ENCODE measurements around the gene HP.
"Not testable (repeated sequence)": the region's sequence is repeated elsewhere in the genome, so short reads cannot be mapped to it uniquely, and the experiment has no call there.

HP gene, protein sequence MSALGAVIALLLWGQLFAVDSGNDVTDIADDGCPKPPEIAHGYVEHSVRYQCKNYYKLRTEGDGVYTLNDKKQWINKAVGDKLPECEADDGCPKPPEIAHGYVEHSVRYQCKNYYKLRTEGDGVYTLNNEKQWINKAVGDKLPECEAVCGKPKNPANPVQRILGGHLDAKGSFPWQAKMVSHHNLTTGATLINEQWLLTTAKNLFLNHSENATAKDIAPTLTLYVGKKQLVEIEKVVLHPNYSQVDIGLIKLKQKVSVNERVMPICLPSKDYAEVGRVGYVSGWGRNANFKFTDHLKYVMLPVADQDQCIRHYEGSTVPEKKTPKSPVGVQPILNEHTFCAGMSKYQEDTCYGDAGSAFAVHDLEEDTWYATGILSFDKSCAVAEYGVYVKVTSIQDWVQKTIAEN

DNA sequence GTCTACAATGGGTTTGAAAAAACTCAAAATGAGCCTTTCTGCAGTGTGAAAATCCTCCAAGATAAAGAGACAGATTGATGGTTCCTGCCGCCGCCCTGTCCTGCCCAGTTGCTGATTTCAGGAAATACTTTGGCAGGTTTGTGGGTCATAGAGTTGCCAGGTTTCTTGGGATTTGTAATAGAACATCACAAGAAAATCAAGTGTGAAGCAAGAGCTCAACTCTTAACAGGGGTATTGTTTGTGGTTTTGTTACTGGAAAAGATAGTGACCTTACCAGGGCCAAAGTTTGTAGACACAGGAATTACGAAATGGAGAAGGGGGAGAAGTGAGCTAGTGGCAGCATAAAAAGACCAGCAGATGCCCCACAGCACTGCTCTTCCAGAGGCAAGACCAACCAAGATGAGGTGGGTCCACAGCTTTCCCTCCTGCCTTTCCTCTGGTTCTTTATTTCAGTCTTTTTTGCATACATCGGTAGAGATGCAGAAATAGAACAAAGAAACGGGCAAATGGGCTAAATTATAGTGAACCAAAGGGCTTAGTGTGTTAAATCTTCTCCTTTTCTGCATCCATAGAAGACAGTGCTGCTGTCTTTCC lies at the start of gene HP:
Gene HP, plus strand, starts transcription at position 252 of the 594 bp plus-strand sequence. Its CDS starts 148 bp downstream, at position 400.
- not testable (repeated sequence) for DNase-seq

DNA sequence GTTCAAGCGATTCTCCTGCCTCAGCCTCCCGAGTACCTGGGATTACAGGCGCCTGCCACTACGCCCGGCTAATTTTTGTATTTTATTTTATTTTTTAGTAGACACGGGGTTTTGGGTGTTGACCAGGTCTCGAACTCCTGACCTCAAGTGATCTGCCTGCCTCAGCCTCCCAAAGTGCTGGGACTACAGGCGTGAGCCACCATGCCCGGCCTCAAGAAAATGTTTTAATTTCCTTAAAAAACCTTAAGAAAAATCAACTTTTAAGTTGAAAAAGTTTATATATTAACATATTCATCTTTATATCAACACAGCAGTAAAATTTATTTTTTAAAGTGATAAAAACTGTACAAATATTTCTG lies 46.3 kb upstream of the HP start:
- DNase-seq, result not testable (repeated sequence)

GRCh38 chr16:72008424-72009216 lies 45.7 kb upstream of the HP start, which contains the start of gene DHODH:
Gene DHODH (plus strand): TSS chr16:72008744. CDS start chr16:72008765, 21 bp downstream.
- DNase-seq, result peak; percentile 98

DNA sequence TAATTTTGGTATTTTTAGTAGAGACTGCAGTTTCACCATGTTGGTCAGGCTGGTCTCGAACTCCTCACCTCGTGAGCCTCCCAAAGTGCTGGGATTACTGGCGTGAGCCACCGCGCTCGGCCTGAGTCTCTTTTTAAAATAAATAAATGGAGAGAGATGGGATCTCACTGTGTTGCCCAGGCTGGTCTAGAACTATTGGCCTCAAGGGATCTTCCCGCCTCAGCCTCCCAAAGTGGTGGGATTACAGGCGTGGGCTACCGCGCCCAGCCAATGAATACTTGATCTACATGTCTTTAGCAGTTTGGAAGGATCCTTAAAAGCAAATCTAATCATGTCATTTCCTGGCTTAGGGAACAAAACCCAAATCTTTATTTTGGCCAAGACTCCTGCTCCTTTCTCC lies 44.5 kb upstream of the HP start:
- no peak for DNase-seq

DNA sequence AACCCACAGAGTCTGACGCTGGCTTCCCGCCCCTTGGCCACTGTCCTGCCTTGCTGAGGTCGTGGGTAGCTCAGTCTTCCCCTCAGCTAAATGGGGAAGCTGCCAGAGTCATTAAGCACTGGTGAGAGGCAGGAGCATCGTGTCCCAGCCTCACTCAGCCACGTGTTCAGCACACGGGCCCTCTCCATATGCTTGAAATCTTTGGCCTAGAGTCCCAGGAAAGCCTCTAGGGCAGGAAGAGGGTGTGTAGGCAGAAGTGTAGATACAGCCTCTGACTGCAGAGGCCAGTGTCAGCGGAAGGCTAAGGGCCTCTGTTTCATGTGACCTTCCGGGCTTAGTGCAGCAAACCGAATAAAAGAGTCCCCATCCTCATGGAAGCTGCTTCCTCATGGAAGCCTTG lies 41.7 kb upstream of the HP start:
- no peak for DNase-seq

DNA sequence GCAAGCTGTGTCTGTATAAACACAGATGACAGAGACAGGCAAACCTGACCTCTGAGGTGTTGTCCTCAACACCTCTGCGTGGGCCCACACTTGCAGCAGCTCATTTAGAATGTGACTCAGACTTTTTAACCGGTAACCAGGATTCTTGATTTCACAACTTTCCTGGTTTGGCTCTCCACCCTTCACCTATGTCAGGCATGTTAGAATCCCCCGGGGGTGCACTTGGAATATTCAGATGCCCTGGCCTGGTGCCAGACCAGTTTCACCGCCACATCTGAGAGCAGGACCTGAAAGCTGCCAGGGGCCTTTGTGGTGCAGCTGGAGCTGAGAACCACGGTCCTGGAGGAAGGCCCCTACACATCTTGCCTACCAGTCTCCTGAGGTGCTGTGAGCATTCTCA lies 40.9 kb upstream of the HP start:
- no peak for DNase-seq

DNA sequence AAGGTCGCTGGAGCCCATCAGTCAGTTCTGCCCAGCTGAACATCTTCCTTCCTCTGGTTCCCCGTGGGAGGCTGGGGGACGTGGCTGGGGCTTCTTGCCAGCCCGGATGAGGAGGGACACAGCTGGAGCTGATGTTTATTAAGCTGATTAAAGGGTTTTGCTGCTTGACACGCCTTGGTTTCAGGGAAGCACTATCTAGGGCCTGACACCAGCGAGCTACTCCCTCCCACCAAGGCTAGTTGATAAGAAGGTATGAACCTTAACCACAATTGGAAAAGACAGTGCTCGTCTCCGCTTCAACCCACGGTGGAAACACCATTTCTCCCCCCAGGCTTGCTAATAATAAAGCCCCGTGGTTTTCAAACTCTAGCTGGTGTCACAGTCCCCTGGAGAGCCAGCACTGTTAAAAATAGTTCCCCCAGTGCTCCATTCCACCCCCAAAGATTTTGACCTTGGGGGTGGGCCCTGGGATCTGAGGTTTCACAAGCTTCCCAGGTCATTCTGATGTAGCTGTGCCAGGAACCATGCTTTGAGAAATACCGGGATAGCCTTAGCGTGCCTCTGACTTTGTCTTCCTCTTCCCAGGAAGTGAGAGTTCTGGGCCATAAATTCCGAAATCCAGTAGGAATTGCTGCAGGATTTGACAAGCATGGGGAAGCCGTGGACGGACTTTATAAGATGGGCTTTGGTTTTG lies 40.3 kb upstream of the HP start:
- DNase-seq, result no peak

GRCh38 chr16:72014675-72015074 lies 39.6 kb upstream of the HP start:
- DNase-seq, result no peak

GRCh38 chr16:72015124-72015523 lies 39.2 kb upstream of the HP start:
- DNase-seq, result no peak

DNA sequence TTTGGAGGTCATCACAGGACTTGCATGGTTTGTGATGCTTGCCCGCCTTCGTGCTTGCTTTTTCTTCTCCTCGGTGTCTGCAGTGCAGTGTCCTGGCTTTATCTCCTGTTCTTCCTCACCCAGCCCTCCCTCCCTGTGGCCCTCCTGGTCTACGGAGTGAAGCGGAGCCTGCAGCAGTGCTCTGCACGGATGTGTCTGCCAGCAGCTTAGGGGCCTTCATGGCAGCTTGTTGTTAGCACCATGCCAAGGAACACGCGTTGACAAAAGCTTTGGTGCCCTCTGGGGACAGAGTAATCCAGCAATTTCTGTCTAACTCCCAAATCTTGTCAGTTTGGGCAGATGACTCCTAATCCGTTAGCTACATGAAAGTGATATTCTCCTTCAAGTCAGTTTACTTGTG lies 35.8 kb upstream of the HP start:
- DNase-seq, result no peak

DNA sequence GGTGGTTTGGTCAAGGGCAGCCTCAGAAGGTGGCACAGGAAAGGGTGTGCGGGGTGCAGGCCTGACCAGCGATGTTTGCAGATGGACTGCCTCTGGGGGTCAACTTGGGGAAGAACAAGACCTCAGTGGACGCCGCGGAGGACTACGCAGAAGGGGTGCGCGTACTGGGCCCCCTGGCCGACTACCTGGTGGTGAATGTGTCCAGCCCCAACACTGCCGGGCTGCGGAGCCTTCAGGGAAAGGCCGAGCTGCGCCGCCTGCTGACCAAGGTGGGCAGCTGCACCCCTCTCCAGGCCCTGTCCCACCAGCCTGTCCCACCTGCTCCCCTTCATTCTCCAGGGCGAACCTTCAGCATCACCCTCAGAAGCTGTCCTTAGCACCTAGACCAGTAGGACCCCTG lies 33.3 kb upstream of the HP start:
- no peak for DNase-seq

DNA sequence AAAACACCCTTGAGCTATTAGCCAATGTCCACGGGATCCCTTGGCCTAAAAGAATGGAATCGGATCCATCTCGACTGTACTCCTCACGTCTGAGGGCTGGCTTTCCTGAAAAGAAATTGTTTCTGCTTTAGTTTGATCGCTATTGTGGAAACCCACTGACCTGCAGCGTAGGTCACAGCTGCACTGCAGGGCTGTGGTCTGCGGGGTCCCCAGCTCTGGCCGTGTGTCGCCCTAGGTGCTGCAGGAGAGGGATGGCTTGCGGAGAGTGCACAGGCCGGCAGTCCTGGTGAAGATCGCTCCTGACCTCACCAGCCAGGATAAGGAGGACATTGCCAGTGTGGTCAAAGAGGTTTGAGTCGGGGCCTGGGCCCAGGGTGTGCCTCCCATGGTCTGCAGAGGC lies 32.2 kb upstream of the HP start:
- no peak for DNase-seq

DNA sequence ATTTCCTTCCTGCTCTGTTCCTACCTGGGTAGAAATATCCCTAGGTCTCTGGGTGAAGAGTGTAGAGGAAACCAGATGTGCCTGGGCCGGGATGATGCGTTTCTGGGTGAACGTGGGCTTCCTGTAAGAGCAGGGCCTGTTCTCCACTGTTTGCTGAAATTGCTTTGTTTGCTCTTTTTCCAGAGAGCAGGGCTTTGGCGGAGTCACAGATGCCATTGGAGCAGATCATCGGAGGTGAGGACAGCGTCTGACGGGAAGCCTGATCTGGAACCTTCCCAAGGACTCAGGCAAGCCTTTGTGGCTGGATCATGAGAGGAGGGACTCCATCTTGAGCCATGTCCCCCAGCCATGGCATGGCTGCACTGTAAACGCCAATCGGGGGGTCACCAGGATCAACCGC lies 30.3 kb upstream of the HP start:
- DNase-seq, result no peak

DNA sequence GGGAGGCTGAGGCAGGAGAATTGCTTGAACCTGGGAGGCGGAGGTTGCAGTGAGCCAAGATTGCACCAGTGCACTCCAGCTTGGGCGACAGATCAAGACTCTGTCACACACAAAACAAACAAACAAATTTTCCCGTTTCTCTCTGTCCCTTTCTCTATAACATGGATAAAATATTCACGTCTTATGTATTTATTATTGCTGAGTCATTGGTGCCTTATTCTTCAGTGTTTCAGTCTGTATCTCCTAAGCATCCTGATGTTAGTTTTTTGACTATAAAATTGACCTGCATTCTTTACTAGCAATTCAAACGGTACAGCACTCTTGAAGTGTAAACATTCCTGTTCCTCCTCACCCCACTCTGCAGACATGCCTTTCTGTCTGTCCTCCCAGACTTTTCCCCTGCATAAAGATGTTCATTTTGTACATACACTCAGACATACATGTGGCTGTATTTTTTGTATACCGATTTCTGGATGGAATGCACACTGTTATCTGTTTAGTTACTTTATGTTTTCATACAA lies 29.4 kb upstream of the HP start:
- DNase-seq, result no peak

DNA sequence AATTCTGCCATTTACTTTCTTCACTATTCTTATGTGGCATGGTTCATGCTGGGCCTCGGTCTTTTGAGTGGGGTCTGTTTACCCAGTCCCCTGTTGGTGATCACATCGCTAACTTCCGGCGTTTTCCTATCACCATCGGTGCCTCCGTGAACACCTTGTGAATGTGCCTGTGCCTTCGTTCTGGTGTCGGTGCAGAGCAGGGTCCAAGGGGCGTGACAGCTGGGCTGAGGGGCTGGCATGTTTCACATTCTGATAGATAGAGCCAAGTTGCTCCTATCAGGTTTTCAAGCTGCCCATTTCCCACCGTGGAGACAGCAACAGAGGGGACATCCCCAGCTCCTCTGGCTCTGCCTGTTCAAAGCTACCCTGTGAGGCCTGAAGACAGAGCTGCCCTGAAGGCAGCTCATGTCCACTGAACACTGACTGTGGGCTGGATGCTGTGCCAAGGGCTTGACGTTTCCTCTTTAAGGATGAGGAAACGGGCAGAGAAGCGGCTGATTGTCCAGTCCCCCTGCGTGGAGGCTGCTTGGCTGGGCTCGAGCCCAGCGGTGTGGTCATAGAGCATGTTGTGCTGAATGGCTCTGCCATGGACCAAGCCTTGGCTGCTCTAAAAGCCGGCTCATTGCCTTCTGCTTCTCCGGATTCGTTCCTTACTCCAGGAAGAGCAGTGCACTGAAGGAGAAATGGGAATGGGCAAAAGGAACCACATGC lies 28.7 kb upstream of the HP start:
- no peak for DNase-seq

- DNase-seq, result no peak
Measured at GRCh38 chr16:72027669-72028378, 26.5 kb upstream of the HP start.

DNA sequence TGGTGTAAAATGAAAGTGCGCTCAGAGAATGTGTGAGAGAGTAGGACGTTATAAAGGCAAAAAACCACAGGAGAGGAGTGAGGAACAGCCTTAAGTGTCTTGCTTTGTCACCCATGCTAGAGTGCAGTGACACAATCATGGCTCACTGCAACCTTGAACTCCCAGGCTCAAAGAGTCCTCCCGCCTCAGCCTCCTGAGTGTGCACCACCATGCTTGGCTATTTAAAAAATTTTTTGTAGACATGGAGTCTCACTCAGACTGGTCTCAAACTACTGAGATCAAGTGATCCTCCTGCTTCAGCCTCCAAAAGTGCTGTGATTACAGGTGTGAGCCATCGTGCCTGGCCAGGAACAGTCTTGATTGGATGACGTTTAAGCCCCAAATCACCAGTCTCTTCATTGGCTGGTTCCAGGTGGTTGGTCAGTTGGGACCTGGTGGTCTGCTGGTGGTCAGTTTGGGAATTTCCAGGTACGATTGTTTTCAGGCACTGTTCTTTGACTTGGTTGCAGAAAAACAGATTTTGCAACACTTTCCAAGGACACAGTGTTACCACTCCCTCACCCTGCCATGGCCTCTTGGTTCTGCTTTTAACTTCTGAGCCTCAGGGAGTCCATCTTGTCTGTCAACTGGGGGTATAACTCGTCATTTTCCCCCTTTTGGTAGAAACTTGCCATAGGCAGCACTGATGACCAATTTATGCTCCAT lies 24.6 kb upstream of the HP start:
- DNase-seq, result no peak

DNA sequence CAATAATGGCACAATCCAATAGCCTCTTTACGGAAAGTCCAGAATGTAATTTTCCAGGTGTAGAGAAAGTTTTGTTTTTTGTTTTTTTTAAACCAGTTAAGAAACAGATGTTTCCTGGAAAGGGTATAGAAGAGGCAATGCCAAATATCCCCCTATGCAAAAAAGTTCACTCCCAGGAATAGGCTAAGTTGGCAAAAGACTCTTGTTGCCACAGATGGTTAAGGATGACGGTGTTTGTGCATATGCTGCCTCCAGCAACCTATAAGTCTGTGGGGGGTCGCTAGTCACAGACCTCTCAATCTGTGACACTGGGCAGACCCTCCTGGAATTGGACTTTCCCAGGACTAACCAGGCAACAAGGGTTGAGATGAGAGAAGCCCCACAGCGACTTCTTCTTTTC lies 20.9 kb upstream of the HP start:
- no peak for DNase-seq

- DNase-seq, result no peak
Measured at GRCh38 chr16:72036098-72036497, 18.2 kb upstream of the HP start.

GRCh38 chr16:72042157-72042660 lies 12.1 kb upstream of the HP start:
- DNase-seq, result no peak

- DNase-seq, result no peak
Measured at GRCh38 chr16:72043058-72043457, 11.2 kb upstream of the HP start.

Measured in CD4-positive, alpha-beta T cell treated with Interleukin-6 for 4 hours (primary cell).